Stimulated activated CD8-positive, alpha-beta memory T cell treated with anti-CD3 and anti-CD28 coated beads, Interleukin-4, amount 100 ng/mL, for 4 hours (primary cell): ENCODE measurements around the gene TTC28.
"Not testable (repeated sequence)": the region's sequence is repeated elsewhere in the genome, so short reads cannot be mapped to it uniquely, and the experiment has no call there.

Experiments used
- DNase-seq, 2 donors: peaks; one replicate each; pipeline ENCODE4 v3.0.0-alpha.2; 2020; ENCODE audit warnings: low read depth in 2 of 2, low spot score in 1 of 2

The TTC28 gene

GRCh38 chr22:28604966-28605761, 74.5 kb downstream of the TTC28 start:
- DNase-seq, result no peak

GRCh38 chr22:28601915-28602314, 77.7 kb downstream of the TTC28 start:
- no peak for DNase-seq

GRCh38 chr22:28600546-28601143, 79.0 kb downstream of the TTC28 start:
- no peak for DNase-seq

GRCh38 chr22:28599693-28600092, 79.9 kb downstream of the TTC28 start:
- DNase-seq, result no peak

GRCh38 chr22:28597665-28598064, 82.0 kb downstream of the TTC28 start:
- DNase-seq, result no peak

- DNase-seq, result no peak
Observed at GRCh38 chr22:28594797-28595462, 84.7 kb downstream of the TTC28 start.

GRCh38 chr22:28594076-28594796, 85.4 kb downstream of the TTC28 start:
- no peak for DNase-seq

GRCh38 chr22:28593299-28593698, 86.3 kb downstream of the TTC28 start:
- DNase-seq, result no peak

- no peak for DNase-seq
Observed at GRCh38 chr22:28589102-28589750, 90.4 kb downstream of the TTC28 start.

- DNase-seq, result no peak
Observed at GRCh38 chr22:28585324-28585723, 94.3 kb downstream of the TTC28 start.

GRCh38 chr22:28582806-28583205, 96.8 kb downstream of the TTC28 start:
- no peak for DNase-seq

GRCh38 chr22:28581016-28581415, 98.6 kb downstream of the TTC28 start:
- no peak for DNase-seq

GRCh38 chr22:28576162-28576561, 103.5 kb downstream of the TTC28 start:
- no peak for DNase-seq

- no peak for DNase-seq
Observed at GRCh38 chr22:28574159-28574788, 105.4 kb downstream of the TTC28 start.

- DNase-seq, result no peak
Observed at GRCh38 chr22:28570696-28571373, 108.8 kb downstream of the TTC28 start.

GRCh38 chr22:28568974-28569373, 110.7 kb downstream of the TTC28 start:
- not testable (repeated sequence) for DNase-seq

GRCh38 chr22:28568099-28568498, 111.5 kb downstream of the TTC28 start:
- DNase-seq, result no peak

- DNase-seq, result not testable (repeated sequence)
Observed at GRCh38 chr22:28566920-28567499, 112.6 kb downstream of the TTC28 start.

GRCh38 chr22:28563636-28564035, 116.0 kb downstream of the TTC28 start:
- DNase-seq, result no peak

- DNase-seq, result no peak
Observed at GRCh38 chr22:28562324-28562723, 117.3 kb downstream of the TTC28 start.
